Measurements from ENCODE around the gene SRSF3.

DNA sequence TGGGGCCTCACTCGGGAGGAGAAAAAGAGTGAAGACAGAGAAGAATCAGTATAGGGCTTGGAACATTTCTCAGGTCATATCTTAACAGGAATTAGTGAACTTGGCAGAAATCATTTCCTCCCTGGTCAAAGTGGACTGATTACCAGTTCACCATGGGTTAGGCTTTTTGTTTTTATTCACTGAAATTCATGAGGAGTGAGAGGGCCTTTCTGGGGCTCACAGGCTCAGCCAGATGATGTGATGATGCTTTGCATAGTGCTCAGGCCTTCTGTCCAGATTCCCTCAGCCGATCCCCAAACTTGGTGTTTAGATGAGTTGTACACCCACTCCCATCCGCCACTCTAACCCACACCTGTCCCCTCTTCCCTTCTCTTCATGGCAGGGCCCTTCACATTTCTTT is 32.5 kb downstream of the SRSF3 start:
- TF ChIP-seq, protein P1, sequence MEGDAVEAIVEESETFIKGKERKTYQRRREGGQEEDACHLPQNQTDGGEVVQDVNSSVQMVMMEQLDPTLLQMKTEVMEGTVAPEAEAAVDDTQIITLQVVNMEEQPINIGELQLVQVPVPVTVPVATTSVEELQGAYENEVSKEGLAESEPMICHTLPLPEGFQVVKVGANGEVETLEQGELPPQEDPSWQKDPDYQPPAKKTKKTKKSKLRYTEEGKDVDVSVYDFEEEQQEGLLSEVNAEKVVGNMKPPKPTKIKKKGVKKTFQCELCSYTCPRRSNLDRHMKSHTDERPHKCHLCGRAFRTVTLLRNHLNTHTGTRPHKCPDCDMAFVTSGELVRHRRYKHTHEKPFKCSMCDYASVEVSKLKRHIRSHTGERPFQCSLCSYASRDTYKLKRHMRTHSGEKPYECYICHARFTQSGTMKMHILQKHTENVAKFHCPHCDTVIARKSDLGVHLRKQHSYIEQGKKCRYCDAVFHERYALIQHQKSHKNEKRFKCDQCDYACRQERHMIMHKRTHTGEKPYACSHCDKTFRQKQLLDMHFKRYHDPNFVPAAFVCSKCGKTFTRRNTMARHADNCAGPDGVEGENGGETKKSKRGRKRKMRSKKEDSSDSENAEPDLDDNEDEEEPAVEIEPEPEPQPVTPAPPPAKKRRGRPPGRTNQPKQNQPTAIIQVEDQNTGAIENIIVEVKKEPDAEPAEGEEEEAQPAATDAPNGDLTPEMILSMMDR (IDR thresholded peaks at IDR 0.05 in 2 of 3, conservative IDR thresholded peaks at IDR 0.05 in 1 of 3; ENCODE audit: insufficient read depth in 2 of 3, low read depth in 1 of 3, low read length in 3 of 3): no peak
- TF ChIP-seq CREB1 (IDR thresholded peaks at IDR 0.05): no peak
- no peak for TF ChIP-seq CREB1 (CRISPR knock-in tag; IDR thresholded peaks at IDR 0.05)
- TF ChIP-seq ZNF445 (CRISPR knock-in tag; IDR thresholded peaks at IDR 0.05; ENCODE audit: low read depth): no peak
- no peak for TF ChIP-seq JUND (IDR thresholded peaks at IDR 0.05; ENCODE audit: borderline replicate concordance, low read depth, low read length)
- TF ChIP-seq JUND (tag; IDR thresholded peaks at IDR 0.05; ENCODE audit: borderline replicate concordance, low read depth, low read length): no peak
- TF ChIP-seq NR3C1 (CRISPR knock-in tag; IDR thresholded peaks at IDR 0.05): no peak
- no peak for TF ChIP-seq RFX5 (IDR thresholded peaks at IDR 0.05; ENCODE audit: low read depth, low read length)
- no peak for TF ChIP-seq ZKSCAN1 (IDR thresholded peaks at IDR 0.05; ENCODE audit: low read depth, low read length)
- no peak for TF ChIP-seq SMARCA4 (IDR thresholded peaks at IDR 0.05)
- TF ChIP-seq RBBP5 (IDR thresholded peaks at IDR 0.05; ENCODE audit: borderline replicate concordance, insufficient read depth, low read length, poor library complexity, severe bottlenecking): no peak
- no peak for TF ChIP-seq POLR2A (conservative IDR thresholded peaks at IDR 0.05)
- TF ChIP-seq SRF (CRISPR knock-in tag; IDR thresholded peaks at IDR 0.05): no peak; a peak in 1 of 4 replicates
- no peak for TF ChIP-seq MAFF (IDR thresholded peaks at IDR 0.05; ENCODE audit: low read length)
- no peak for TF ChIP-seq PCBP1 (IDR thresholded peaks at IDR 0.05; ENCODE audit: low read depth, low read length, poor library complexity, severe bottlenecking)
